ENCODE measurements around the gene SKIL.

Gene SKIL

GRCh38 chr3:170350515-170351413, 6.8 kb upstream of the SKIL start:
- CTCF ChIA-PET = interaction anchor here (0.9 kb wide), 2 partner anchors 33 to 41 kb away, joined by 3 read pairs; no protein-coding TSS in a partner anchor

GRCh38 chr3:170352936-170353335, 4.6 kb upstream of the SKIL start:
- TF ChIP-seq CTCF (IDR thresholded peaks at IDR 0.05; ENCODE audit: control extremely low read depth, extremely low read depth, low read depth, missing control alignments) = no peak
- peak; percentile 47 for DNase-seq (ENCODE audit: extremely low spot score)
- CTCF ChIA-PET = interaction anchor here (0.8 to 1.9 kb wide), 6 partner anchors 9 to 130 kb away, joined by 3 to 10 read pairs (median 4); no protein-coding TSS in a partner anchor
- POLR2A ChIA-PET = no interaction called here

More at GRCh38 chr3:170350515-170351413, 6.8 kb upstream of the SKIL start:
- TF ChIP-seq CTCF (IDR thresholded peaks at IDR 0.05; ENCODE audit: control extremely low read depth, extremely low read depth, low read depth, missing control alignments) = no peak
- DNase-seq (ENCODE audit: extremely low spot score) = no peak
- POLR2A ChIA-PET = no interaction called here

- POLR2A ChIA-PET = no interaction called here
- CTCF ChIA-PET = interaction anchor here (0.8 to 1.9 kb wide), 7 partner anchors 8 to 70 kb away, joined by 3 to 10 read pairs (median 4); no protein-coding TSS in a partner anchor
- no peak for DNase-seq (ENCODE audit: extremely low spot score)
Measured at GRCh38 chr3:170353485-170353884, 4.0 kb upstream of the SKIL start.

GRCh38 chr3:170354760-170355159, 2.8 kb upstream of the SKIL start:
- ChIA-PET CTCF (interaction anchor here (0.9 to 1.2 kb wide), 2 partner anchors 11 to 59 kb away, joined by 3 to 4 read pairs; no protein-coding TSS in a partner anchor), POLR2A (no interaction called here)
- no peak for DNase-seq (ENCODE audit: extremely low spot score)
- TF ChIP-seq CTCF (IDR thresholded peaks at IDR 0.05; ENCODE audit: control extremely low read depth, extremely low read depth, low read depth, missing control alignments) = no peak

More at GRCh38 chr3:170353485-170353884, 4.0 kb upstream of the SKIL start:
- no peak for TF ChIP-seq CTCF (IDR thresholded peaks at IDR 0.05; ENCODE audit: control extremely low read depth, extremely low read depth, low read depth, missing control alignments)

- DNase-seq (ENCODE audit: extremely low spot score) = no peak
- CTCF ChIA-PET = interaction anchor here (1.2 to 1.9 kb wide), 7 partner anchors 17 to 456 kb away, joined by 3 to 5 read pairs (median 4); no protein-coding TSS in a partner anchor
- POLR2A ChIA-PET = interaction anchor here (2.0 kb wide), 1 partner anchor 20 kb away, joined by 6 read pairs; no protein-coding TSS in a partner anchor
- no peak for TF ChIP-seq CTCF (IDR thresholded peaks at IDR 0.05; ENCODE audit: control extremely low read depth, extremely low read depth, low read depth, missing control alignments)
Measured at GRCh38 chr3:170355738-170356595, 1.5 kb upstream of the SKIL start.

Measured in GM10248 (cell line).